ENCODE measurements around the gene BNC2. TPM values are rescaled to one million over a fixed set of nuclear protein-coding genes. Genes with fewer than 3 reads are reported as not detected.
A peak's percentile ranks its signal among the peaks of the same experiment; 100 is the strongest.

The BNC2 gene
- total and polyA plus RNA-seq, 2 of the 4 experiments (the other 2 are of a cell fraction): 15.5 to 45.2 TPM

- no peaks in the 10 kb centered on the region for H4K20me1 ChIP-seq (ENCODE audit: insufficient read depth, low read length)
- peaks cover 5% of the 10 kb centered on the region for H3K9me1 ChIP-seq (ENCODE audit: insufficient read depth, low read length)
- H4K91ac ChIP-seq (ENCODE audit: insufficient read depth, low read depth, low read length): peak overlapping the region; percentile 55
- BruUV-seq (replicated peaks): no TSS peak
- intact Hi-C loops (cut with micrococcal nuclease) (no loop called here), in situ Hi-C loops (cut with MboI; ENCODE audit: low sequenced_read_pairs) (no loop called here), dilution Hi-C loops (cut with HindIII; ENCODE audit: low sequenced_read_pairs, unreplicated experiment) (no loop called here)
- H3K4ac ChIP-seq (ENCODE audit: low read depth, low read length): peak overlapping the region; percentile 84
- ChIA-PET POLR2A (ENCODE audit: unreplicated experiment) (interaction anchor here (0.6 to 1.0 kb wide), 3 partner anchors 11 to 295 kb away, joined by 3 to 10 read pairs (median 3); no protein-coding TSS in a partner anchor), CTCF (no interaction called here)
- peak; percentile 84 for ATAC-seq (ENCODE audit: low read depth)
- peaks cover 16% of the 10 kb centered on the region for H3K4me1 ChIP-seq (ENCODE audit: control insufficient read depth, insufficient read depth, low read length)
- peak overlapping the region; percentile 69; the same call in 1 of the 2 replicates for H3K23ac ChIP-seq (ENCODE audit: low read depth, low read length)
- H4K8ac ChIP-seq (ENCODE audit: low read depth in 2 of 2, low read length in 2 of 2): peak overlapping the region; percentile 76 to 83
- H3K9me3 ChIP-seq (ENCODE audit: control insufficient read depth, insufficient read depth, low read length): no peaks in the 10 kb centered on the region
- H3K36me3 ChIP-seq (ENCODE audit: control insufficient read depth, insufficient read depth, low read length): no peaks in the 10 kb centered on the region
- no peak for TF ChIP-seq POLR2A (IDR thresholded peaks at IDR 0.05; ENCODE audit: low read depth, low read length)
- TF ChIP-seq CEBPB (IDR thresholded peaks at IDR 0.05; ENCODE audit: low read depth, low read length): no peak
- no peak for TF ChIP-seq MAZ (IDR thresholded peaks at IDR 0.05; ENCODE audit: borderline replicate concordance, low read depth, low read length)
- TF ChIP-seq FOS (IDR thresholded peaks at IDR 0.05; ENCODE audit: low read depth, low read length): no peak
- no peak for TF ChIP-seq RFX5 (IDR thresholded peaks at IDR 0.05; ENCODE audit: low read depth, low read length)
- peak; percentile 51; the same call in 1 of the 2 replicates for TF ChIP-seq BHLHE40 (IDR thresholded peaks at IDR 0.05; ENCODE audit: low read depth, low read length)
- TF ChIP-seq RAD21 (IDR thresholded peaks at IDR 0.05; ENCODE audit: low read length): no peak
- TF ChIP-seq SMC3 (IDR thresholded peaks at IDR 0.05; ENCODE audit: low read depth, low read length): no peak; the same call in 1 of the 2 replicates
- no peak for TF ChIP-seq CHD1 (IDR thresholded peaks at IDR 0.05; ENCODE audit: low read depth, low read length)
- TF ChIP-seq CTCF (conservative IDR thresholded peaks at IDR 0.05; ENCODE audit: low read depth, low read length): no peak
- no peak for TF ChIP-seq NFE2L2 (IDR thresholded peaks at IDR 0.05; ENCODE audit: low read depth, low read length)
- no peak for TF ChIP-seq USF2 (IDR thresholded peaks at IDR 0.05; ENCODE audit: low read depth, low read length)
- no peak for TF ChIP-seq MXI1 (IDR thresholded peaks at IDR 0.05; ENCODE audit: borderline replicate concordance, low read depth, low read length)
- TF ChIP-seq ELK1 (IDR thresholded peaks at IDR 0.05; ENCODE audit: borderline replicate concordance, low read depth, low read length): no peak
- TF ChIP-seq RCOR1 (IDR thresholded peaks at IDR 0.05; ENCODE audit: insufficient replicate concordance, low read length): peak; percentile 27
- 0 out of 2 replicates have a peak, but pooled peaks have one; percentile 10 for TF ChIP-seq MAFK (IDR thresholded peaks at IDR 0.05; ENCODE audit: low read depth, low read length)
- H2AK9ac ChIP-seq (replicated peaks; ENCODE audit: low read depth, low read length, poor library complexity): peak overlapping the region; percentile 17
- H3K9ac ChIP-seq (ENCODE audit: low read depth, low read length): peak overlapping the region; percentile 54; the same call in 1 of the 2 replicates
- peak overlapping the region; percentile 95 for H3K27ac ChIP-seq (ENCODE audit: insufficient read depth, low read length)
- H2BK5ac ChIP-seq (ENCODE audit: low read depth, low read length, poor library complexity, severe bottlenecking): peak overlapping the region; percentile 95
- peak overlapping the region; percentile 55 for H3K56ac ChIP-seq (ENCODE audit: extremely low read depth, insufficient read depth, low read length)
- peak overlapping the region; percentile 23 for H2AFZ ChIP-seq (replicated peaks; ENCODE audit: low read length, poor library complexity)
- 0 out of 2 replicates have a peak overlapping the region, but pooled peaks have one; percentile 3 for H2AK5ac ChIP-seq (ENCODE audit: low read depth, low read length)
- H4K5ac ChIP-seq (ENCODE audit: low read depth, low read length): 0 out of 2 replicates have a peak overlapping the region, but pooled peaks have one; percentile 31
- no CpG with 5 or more reads among the region's 2 CpGs for WGBS, 2 experiments (ENCODE audit: extremely low coverage in 2 of 2, insufficient read length in 1 of 2)
- DNase-seq: peak; percentile 80
- peak overlapping the region; percentile 82 for H2BK20ac ChIP-seq (ENCODE audit: low read depth, low read length)
- H2BK120ac ChIP-seq (ENCODE audit: low read depth, low read length): peak overlapping the region; percentile 92
- H3K4me3 ChIP-seq (ENCODE audit: insufficient read depth, low read depth, low read length): no peak overlapping the region
- H3K27me3 ChIP-seq (ENCODE audit: control insufficient read depth, insufficient read depth, low read length): no peaks in the 10 kb centered on the region
- H3K14ac ChIP-seq (replicated peaks; ENCODE audit: low read depth, low read length): peak overlapping the region; percentile 88
- peak overlapping the region; percentile 66 for H3K18ac ChIP-seq (ENCODE audit: low read depth, low read length)
- H3K79me1 ChIP-seq (ENCODE audit: low read depth in 1 of 2, low read length in 2 of 2): peaks cover 26 to 40% of the 10 kb centered on the region in 2 experiments
- H2BK15ac ChIP-seq (ENCODE audit: low read depth, low read length): peak overlapping the region; percentile 5; the same call in 1 of the 3 replicates
- H3K4me2 ChIP-seq (ENCODE audit: low read depth, low read length): peak overlapping the region; percentile 65; the same call in 1 of the 2 replicates
Observed at GRCh38 chr9:16505199-16505598, 365.3 kb downstream of the BNC2 start.
